ENCODE results near the gene AS3MT. TPM values are rescaled to one million over a fixed set of nuclear protein-coding genes. Genes with fewer than 3 reads are reported as not detected.

Gene AS3MT
- total and polyA plus RNA-seq, 10 donors: 4.3 to 19.0 (median 9.6) TPM

DNA sequence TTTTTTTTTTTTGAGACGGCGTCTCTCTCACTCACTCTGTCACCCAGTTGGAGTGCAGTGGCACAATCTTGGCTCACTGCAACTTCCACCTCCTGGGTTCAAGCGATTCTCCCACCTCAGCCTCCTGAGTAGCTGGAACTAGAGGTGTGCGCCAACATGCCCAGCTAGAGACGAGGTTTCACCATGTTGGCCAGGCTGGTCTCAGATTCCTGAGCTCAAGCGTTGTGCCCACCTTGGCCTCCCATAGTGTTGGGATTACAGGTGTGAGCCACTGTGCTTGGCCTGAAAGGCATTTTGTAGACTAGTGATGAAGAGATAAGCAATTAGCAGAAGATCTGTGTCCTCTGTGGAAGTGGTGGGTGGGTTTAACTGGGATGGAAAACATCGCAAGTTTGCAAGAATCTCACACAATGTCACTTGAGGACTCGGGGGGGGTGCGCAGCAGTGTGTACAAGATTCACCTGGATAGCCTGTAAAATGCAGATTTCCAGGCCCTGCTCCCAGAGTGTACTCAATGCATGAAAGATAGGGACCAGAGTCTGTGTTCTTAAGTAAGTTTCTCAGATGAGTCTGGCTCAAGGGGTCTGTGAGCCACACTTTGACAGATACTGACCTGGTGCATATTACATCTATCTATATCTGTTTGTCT, 43.0 kb upstream of the AS3MT start:
- intact Hi-C loops (cut with DNase I; ENCODE audit: low total_unique reads): no loop called here
- Histone ChIP-seq H3K27ac (no peak overlapping the region), H3K27me3 (replicated peaks in 1 of 7) (peaks cover 0 to 3% (median 0%) of the 10 kb centered on the region in 7 donors), H3K4me1 (no peaks in the 10 kb centered on the region), H3K36me3 (no peaks in the 10 kb centered on the region), H3K9me3 (no peaks in the 10 kb centered on the region), H3K4me3 (no peak overlapping the region)
- DNase-seq: no peak
- 88 to 96% (median 94%) methylated on average over 9 of the region's 9 CpGs for WGBS, 5 donors
- TF ChIP-seq POLR2A (IDR thresholded peaks at IDR 0.05) (no peak), POLR2AphosphoS5 (IDR thresholded peaks at IDR 0.05) (no peak)
- TF ChIP-seq, protein P1, sequence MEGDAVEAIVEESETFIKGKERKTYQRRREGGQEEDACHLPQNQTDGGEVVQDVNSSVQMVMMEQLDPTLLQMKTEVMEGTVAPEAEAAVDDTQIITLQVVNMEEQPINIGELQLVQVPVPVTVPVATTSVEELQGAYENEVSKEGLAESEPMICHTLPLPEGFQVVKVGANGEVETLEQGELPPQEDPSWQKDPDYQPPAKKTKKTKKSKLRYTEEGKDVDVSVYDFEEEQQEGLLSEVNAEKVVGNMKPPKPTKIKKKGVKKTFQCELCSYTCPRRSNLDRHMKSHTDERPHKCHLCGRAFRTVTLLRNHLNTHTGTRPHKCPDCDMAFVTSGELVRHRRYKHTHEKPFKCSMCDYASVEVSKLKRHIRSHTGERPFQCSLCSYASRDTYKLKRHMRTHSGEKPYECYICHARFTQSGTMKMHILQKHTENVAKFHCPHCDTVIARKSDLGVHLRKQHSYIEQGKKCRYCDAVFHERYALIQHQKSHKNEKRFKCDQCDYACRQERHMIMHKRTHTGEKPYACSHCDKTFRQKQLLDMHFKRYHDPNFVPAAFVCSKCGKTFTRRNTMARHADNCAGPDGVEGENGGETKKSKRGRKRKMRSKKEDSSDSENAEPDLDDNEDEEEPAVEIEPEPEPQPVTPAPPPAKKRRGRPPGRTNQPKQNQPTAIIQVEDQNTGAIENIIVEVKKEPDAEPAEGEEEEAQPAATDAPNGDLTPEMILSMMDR (IDR thresholded peaks at IDR 0.05 in 8 of 11, conservative IDR thresholded peaks at IDR 0.05 in 3 of 11): no peak

DNA sequence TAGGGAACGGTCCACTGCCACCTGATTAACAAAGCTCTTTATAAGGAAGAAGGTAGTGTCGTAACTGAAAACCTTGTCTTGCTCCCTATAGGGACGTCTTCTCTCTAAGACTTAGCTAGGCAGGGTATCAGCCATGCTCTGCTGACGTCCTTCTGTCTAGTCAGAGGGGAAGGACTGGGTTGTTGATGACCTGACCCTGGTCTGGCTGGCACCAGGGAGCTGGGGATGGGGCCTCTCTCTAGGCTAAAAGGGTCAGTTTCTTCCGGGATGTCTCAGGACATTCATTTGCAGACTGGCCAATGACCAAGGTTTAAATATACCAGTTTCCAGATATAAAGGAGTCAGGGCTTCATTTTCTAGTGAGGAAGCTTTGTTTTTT, 41.7 kb upstream of the AS3MT start:
- Histone ChIP-seq H3K4me3 (no peak overlapping the region), H3K36me3 (no peaks in the 10 kb centered on the region), H3K27me3 (replicated peaks in 1 of 7) (peaks cover 0 to 3% (median 0%) of the 10 kb centered on the region in 7 donors), H3K4me1 (no peaks in the 10 kb centered on the region), H3K9me3 (no peaks in the 10 kb centered on the region), H3K27ac (no peak overlapping the region)
- no peak for DNase-seq
- intact Hi-C loops (cut with DNase I; ENCODE audit: low total_unique reads): no loop called here
- TF ChIP-seq POLR2A (IDR thresholded peaks at IDR 0.05) (no peak), POLR2AphosphoS5 (IDR thresholded peaks at IDR 0.05) (no peak)
- TF ChIP-seq, protein P1 (IDR thresholded peaks at IDR 0.05 in 8 of 11, conservative IDR thresholded peaks at IDR 0.05 in 3 of 11): no peak
- WGBS, 5 donors: 73 to 94% (median 77%) methylated on average over 5 of the region's 5 CpGs

DNA sequence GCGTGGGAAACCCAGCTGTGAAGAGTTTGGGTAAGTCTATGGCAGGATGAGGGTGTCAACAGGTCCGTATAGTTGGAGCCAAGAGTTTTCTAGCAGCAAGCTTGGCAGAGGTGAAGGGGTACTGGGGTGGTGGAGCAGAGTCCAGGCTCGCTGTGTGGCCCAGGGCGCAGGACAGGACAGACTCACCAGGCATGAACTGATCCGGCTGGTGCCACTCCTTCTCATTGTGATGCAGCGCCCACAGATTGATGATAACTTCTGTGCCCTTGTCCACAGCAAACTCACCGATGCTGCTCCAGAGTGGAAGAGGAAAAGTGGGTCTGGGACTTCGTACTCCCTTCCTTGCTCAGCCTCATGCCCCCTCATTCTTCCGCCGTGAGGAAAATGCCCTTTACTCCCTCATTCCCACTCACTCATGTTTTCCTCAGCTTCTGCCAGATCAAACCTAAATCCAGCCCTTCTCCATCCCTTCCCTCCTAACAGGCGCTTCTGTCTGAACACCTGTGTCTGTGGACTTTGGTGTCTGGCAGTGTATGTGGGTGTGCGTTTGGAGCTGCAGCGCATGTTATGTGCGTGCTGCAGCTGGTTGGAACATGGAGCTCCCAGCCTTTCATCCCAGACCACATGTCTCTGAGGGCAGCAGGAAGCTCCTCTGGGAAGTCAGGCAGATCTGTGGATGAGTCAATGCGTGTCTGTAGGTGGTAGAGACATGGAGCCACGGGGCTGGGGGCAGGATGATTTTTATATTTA, 37.8 kb upstream of the AS3MT start:
- TF ChIP-seq, protein P1 (IDR thresholded peaks at IDR 0.05 in 8 of 11, conservative IDR thresholded peaks at IDR 0.05 in 3 of 11): no peak
- TF ChIP-seq POLR2AphosphoS5 (IDR thresholded peaks at IDR 0.05) (no peak), POLR2A (IDR thresholded peaks at IDR 0.05) (no peak)
- Histone ChIP-seq H3K27ac (no peak overlapping the region), H3K9me3 (no peaks in the 10 kb centered on the region), H3K4me3 (no peak overlapping the region), H3K27me3 (replicated peaks in 1 of 7) (peaks cover 0 to 15% (median 0%) of the 10 kb centered on the region in 7 donors), H3K36me3 (no peaks in the 10 kb centered on the region), H3K4me1 (peaks cover 0 to 11% (median 8%) of the 10 kb centered on the region in 6 donors)
- intact Hi-C loops (cut with DNase I; ENCODE audit: low total_unique reads): loop anchor here (10.0 kb wide), 1 partner anchor 233 kb away; no protein-coding TSS in a partner anchor
- 73 to 88% (median 83%) methylated on average over 16 of the region's 16 CpGs for WGBS, 5 donors
- no peak for DNase-seq

DNA sequence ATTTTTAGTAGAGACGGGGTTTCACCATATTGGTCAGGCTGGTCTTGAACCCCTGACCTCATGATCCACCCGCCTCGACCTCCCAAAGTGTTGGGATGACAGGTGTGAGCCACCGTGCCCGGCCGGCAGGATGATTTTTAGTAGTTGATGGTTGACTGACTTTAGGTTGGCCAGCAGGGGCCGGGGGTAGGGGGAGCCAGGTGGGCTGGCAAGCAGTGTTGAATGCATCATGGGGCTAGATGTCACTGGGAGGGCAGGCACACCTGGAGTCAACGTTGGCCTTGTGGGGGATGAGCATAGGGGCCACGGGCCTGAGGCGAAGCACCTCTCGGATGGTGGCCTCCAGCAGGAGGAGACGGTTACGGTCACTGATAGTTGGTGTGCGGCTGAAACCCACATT, 37.0 kb upstream of the AS3MT start:
- H3K4me3 ChIP-seq: no peak overlapping the region
- no peaks in the 10 kb centered on the region for H3K9me3 ChIP-seq
- H3K27ac ChIP-seq: no peak overlapping the region
- intact Hi-C loops (cut with DNase I; ENCODE audit: low total_unique reads): loop anchor here (10.0 kb wide), 1 partner anchor 233 kb away; no protein-coding TSS in a partner anchor
- no peak for TF ChIP-seq POLR2AphosphoS5 (IDR thresholded peaks at IDR 0.05)
- TF ChIP-seq, protein P1 (IDR thresholded peaks at IDR 0.05 in 8 of 11, conservative IDR thresholded peaks at IDR 0.05 in 3 of 11): no peak
- no peak for TF ChIP-seq POLR2A (IDR thresholded peaks at IDR 0.05)
- no peak for DNase-seq
- H3K36me3 ChIP-seq: no peaks in the 10 kb centered on the region
- peaks cover 0 to 11% (median 8%) of the 10 kb centered on the region in 6 donors for H3K4me1 ChIP-seq
- peaks cover 0 to 15% (median 0%) of the 10 kb centered on the region in 7 donors for H3K27me3 ChIP-seq (replicated peaks in 1 of 7)
- 81 to 89% (median 88%) methylated on average over 14 of the region's 14 CpGs for WGBS, 5 donors

Data from spleen (tissue), 11 donors.